ENCODE results near the gene MMAB.

Gene MMAB

GRCh38 chr12:109538191-109538863 is 35.0 kb downstream of the MMAB start:
- no peak for DNase-seq (ENCODE audit: low spot score)

DNA sequence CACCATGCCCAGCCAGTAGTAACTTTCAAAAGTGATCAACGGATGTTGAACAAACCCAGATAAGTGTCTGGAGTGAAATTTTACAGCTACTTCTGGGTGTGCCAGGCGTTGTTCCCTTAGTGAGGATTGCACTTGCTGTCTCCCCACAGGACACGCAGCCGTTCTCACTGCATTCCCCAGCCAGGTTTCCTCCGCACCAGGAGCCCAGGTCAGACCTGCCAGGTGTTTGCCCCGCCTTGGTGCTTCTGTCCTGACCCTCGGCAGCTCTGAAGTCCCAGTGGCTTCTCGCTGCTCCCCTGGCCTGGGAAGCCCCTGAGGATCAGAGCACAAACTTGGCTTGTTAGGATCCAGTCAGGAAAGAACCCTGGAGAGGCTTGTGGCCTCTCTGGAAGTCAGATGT is 36.2 kb downstream of the MMAB start:
- DNase-seq (ENCODE audit: low spot score) = no peak

DNA sequence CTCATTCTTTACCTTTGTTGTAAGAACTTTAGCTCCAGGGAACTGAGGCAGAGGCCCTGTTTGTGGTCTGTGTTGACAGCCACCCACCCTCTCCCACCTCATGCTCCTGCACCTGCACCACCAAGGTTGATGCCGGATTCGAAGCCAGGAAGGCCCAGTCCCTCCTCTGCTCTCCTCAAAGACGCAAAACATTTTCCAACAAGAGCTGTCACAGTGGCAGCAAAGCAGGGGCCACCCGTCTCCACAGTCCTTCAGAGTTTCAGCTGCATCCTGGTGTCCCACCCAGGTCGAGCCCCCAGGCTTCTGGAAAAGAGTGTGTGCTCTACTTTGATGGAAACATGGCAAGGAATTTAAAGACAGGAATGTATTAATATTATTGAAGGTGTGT is 37.4 kb downstream of the MMAB start:
- no peak for DNase-seq (ENCODE audit: low spot score)

DNA sequence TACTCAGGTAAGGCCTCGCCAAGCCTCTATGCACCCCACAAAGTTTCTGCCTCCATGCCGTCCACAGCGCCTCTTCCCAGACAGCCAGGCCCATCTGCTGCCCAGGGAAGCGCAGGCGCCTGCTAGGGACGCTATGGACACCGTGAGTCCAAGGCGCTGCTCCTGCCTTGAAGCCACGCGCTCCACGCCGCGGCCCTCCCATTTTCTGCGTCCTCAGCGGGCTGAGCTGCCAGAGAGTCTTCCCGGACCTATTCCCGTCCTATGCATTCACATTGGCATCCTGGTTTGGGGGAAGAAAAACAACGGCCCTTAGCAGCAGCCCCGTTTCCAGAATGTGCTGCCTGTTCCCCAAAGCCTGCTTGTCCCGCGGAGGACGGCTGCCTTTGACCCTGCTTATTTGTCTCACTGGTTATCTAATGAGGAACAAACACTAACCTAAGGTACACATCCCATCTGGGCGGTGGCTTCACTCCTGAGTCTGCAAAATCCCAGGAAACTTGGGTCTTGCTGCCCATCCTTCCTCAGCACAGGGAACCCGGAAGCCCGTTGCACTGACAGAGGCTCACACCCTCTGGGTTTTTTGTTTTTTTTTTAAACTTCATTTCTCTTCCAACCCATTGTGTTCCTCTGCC is 38.0 kb downstream of the MMAB start:
- DNase-seq (ENCODE audit: low spot score) = no peak

GRCh38 chr12:109534456-109534855 is 38.8 kb downstream of the MMAB start:
- no peak for DNase-seq (ENCODE audit: low spot score)

DNA sequence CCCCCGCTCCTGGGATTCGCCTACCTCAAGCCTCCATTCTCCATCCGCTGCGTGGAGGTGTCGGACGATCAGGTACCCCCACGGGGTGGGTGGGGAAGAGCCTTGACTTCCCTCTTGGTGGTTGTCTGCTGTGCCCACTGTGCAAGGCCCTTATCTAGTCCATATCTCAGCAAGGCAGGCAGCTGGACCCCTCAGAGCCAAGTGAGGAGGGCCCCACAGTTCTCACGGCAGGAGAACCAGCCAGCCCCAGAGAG is 39.9 kb downstream of the MMAB start:
- no peak for DNase-seq (ENCODE audit: low spot score)

- no peak for DNase-seq (ENCODE audit: low spot score)
Observed at GRCh38 chr12:109532721-109533486, 40.4 kb downstream of the MMAB start.

DNA sequence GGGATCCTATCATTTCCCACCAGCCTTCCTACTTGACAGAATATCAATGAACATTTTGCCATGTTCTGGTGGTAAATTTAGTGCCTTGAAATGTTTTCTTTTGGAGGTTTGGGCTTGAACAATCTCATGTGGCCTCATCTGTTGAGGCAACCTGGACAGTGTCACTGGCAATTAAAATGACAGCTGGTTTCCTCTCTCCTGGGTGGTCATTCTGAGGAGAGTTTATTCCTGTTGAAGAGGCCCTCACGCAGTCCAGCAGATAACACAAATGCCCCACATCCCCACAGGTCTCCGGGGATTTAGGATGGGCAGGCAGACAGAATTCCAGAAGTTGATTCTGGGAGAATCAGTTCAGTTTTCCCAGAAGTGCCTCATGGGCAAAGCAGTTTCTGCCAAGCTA is 41.9 kb downstream of the MMAB start:
- DNase-seq (ENCODE audit: low spot score) = no peak

DNA sequence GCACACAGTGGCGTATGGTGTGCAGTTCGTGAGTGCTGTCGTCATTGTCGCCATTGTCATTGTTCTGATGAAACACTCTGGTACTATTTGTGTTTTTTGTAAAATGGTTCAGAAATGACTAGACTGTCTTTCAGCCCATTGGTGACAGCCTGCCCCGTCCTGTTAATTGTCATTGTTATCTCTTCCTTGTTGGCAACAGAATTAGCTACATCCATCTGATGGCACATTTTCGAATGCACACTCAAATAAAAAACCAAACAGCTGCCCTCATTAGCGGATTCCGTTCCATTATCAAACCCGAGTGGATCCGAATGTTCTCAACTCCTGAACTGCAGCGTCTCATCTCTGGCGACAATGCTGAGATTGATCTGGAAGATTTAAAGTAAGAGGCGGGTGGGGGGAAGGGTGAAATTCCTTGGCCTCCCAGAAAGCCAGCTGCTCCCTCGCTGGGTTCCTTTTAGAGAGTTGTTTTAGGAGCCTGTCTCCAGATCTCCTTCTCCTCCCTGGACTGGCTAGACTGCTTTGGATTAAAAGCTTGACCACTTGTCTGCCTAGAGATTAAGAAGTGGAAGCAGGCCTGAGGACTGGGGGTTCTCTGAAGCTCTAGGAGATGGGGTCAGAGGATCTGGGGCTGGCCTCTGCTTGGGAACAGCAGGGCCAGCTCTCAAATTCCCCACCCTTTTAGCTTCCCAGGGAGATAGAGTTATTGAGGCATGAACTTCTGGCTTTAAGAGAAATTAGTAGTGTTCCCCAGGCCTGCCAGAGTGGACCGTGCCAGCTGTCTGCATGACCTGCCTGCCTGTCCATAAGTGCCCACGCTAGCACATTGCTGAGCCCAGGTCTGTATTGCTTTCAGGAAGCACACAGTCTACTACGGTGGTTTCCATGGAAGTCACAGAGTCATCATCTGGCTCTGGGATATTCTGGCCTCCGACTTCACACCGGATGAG is 43.3 kb downstream of the MMAB start:
- DNase-seq (ENCODE audit: low spot score) = no peak

GRCh38 chr12:109527489-109528123 is 45.7 kb downstream of the MMAB start:
- no peak for DNase-seq (ENCODE audit: low spot score)

- DNase-seq (ENCODE audit: low spot score) = no peak
Observed at GRCh38 chr12:109525279-109525585, 48.1 kb downstream of the MMAB start.

DNA sequence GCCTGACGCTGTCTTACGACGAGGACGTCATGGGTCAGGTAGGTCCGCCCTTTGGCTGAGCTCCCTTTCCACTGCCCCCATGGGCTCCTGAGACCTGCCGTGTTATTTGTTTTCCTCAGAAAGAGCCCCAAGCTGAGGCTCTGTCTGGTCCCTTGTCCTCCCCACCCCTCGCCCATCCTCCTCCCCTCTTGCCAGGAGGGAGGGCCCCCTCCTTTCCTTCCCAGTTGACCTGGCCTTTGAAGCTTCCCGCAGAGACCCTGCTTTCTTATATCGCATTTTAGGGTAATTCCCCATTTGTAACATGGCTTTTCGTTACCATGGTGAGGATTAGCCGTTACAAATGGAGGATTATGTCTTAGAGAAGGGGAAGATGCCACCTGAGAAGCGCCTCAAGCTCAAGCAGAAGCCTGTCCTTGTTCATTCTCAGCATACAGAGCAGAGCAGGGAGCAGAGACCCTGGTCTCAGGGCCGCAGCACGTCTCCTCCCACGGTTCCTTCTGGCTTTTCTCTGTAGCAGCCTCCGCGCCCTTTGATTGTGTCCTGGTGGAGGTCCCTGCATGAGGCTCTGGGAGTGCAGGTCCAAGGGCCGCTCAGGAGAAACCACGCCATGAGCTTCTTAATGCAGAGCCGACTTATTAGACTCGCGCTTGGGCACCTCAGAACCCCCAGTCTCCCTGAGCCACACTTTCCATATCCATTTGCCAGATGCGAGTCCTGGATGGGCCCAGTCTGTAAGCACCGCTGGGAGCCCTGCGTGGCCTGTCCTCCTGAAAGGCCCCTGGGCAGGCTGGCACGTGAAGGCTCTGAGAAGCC is 48.6 kb downstream of the MMAB start:
- DNase-seq (ENCODE audit: low spot score) = no peak

- no peak for DNase-seq (ENCODE audit: low spot score)
Observed at GRCh38 chr12:109523504-109523903, 49.8 kb downstream of the MMAB start.

- no peak for DNase-seq (ENCODE audit: low spot score)
Observed at GRCh38 chr12:109523071-109523470, 50.2 kb downstream of the MMAB start.

DNA sequence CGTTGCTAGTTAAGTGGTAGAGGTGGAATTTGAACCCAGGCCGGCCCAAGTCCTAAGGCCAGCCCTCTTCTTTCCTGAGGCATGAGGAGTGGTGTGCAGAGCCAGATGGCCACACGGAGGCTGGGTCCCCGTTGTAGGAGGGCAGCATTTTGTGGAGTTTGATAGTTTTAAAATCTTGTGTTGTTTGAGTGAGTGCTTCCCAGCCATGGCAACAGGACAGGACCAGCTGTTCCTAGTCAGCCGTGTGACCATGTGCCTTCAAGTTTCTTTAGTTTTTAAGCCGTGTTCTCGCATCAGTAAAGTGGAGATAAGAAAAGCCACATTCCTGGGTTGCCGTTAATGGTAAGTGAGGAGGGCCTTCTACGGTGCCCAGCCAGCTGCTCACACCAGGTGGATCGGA is 51.5 kb downstream of the MMAB start:
- DNase-seq (ENCODE audit: low spot score) = no peak

DNA sequence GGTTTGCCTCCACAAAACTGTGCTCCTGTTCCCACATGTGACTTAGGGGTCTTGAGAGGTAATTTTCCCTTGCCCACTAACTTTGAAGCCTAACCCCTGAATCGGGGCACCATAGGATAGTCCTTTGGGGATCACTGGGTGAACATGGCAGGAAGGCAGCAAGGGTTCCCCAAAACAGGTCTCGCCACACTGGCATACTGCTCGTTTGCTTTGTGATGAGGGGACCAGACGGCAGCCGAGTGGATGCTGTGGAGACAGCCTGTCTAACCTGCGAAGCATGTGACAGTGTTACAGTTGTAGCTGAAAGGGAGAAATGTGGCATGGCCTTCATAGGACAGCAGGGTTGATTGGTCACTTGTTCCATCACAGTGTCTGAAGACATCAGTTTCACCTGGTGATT is 53.5 kb downstream of the MMAB start:
- DNase-seq (ENCODE audit: low spot score) = no peak

DNA sequence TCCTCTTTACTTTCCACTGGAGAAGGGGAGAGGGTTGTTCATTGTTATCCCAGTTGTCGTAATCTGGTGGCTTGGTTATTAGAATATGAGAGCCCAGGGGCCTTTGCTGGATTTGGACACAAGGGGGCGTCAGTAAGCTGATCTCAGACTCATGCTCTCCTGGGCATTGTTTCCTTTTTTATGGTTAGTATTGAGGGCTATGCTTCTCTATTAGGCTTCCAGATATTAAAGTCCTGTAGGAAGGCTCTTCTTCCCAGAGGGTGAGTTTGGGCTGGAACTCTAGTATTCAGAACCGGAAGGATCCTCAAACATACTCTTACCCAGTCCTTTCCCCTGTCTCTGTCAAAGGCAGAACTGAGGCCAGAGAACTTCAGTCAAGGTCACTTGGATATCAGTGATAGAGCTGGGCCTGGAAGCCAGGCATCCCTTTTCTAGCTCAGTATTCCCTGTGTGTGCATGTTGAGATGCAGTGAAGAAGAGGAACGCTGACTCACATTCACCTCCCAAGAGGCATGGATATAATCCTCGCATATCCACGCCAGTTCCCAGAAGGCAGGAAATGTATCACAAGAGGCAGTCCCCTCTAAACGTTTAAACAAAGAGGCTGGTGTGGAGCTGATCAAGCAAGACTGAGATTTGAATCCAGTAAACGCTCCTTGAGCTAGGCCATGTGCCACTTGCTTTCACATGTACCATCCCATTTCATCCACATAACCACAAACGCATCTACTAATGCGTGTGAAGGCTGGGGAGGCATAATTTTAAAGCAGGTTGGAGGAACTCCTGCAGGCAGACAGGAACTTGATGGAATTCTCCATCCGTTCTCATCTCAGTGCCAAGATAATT is 54.3 kb downstream of the MMAB start:
- peak; percentile 58 for DNase-seq (ENCODE audit: low spot score)

GRCh38 chr12:109517619-109518018 is 55.7 kb downstream of the MMAB start:
- no peak for DNase-seq (ENCODE audit: low spot score)

GRCh38 chr12:109513977-109514376 is 59.3 kb downstream of the MMAB start:
- DNase-seq (ENCODE audit: low spot score) = peak; percentile 7

GRCh38 chr12:109513051-109513450 is 60.3 kb downstream of the MMAB start:
- no peak for DNase-seq (ENCODE audit: low spot score)
